Measurements from ENCODE around the gene PPAN. TPM values are rescaled to one million over a fixed set of nuclear protein-coding genes. Genes with fewer than 3 reads are reported as not detected.

PPAN gene
- total RNA-seq, 1 donor: 81.1 TPM

DNA sequence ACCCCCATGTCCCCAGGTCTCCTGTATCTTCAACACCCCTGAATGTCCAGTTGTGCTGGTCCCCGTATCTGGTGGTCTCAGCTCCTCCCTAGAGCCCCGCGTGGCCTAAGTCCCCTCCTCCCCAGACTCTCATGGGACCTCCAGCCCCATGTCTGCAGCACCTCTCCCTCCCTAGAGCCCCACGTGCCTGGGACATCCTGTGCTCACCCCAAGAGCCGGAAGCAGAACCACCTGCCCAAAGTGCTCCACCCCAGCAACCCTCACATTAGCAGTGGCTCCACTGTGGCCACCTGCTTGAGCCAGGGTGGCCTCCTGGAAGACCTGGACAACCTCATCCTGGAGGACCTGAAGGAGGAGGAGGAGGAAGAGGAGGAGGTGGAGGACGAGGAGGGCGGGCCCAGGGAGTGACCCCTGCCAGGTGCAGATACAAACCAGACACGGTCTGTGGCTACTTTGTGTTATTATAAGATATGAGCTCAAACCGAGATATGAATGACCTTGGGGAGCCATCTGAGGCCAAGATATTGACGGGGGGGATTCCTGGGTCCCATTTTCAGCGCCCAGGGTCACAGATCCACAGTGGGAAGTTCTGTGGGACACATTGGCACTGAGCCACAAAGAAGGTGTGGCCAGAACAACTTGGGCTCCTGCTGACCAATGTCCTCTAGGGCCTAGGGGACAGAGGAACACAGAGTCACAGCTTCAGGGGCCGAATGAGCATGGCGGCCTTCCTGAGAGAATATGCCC, 14.1 kb upstream of the PPAN start:
- DNase-seq (ENCODE audit: low read depth in 2 of 3, low spot score in 2 of 3): no peak

DNA sequence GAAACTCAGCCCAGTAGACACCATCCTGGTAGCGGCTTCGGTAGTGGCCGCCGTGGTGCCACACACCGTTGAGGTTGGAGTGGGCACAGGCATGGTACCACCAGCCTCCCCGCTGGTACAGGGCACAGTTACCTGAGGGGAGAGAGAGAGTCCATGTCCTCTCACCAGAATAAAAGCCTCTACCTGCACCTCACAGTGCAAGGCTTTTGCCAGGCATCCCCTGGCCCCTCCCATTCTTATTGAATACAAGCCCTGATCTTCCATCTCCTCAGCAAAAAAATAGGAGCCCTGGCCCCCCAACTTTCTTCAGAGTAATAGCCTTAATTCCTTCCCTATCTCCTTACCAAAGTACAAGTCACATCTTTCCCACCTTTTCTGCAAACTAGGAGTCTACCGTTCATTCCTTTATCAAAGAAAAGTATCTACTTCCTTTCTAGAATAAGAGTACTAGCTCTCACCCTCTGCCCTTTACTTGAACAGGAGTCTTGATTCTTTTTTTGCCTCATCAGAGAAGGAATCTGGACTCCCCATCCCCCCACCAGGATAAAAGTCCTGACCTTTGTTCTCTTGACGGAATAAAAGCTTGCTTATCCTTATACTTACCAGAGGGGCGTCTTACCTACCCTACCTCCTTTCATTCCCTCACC, 13.4 kb upstream of the PPAN start:
- no peak for DNase-seq (ENCODE audit: low read depth in 2 of 3, low spot score in 2 of 3)

DNA sequence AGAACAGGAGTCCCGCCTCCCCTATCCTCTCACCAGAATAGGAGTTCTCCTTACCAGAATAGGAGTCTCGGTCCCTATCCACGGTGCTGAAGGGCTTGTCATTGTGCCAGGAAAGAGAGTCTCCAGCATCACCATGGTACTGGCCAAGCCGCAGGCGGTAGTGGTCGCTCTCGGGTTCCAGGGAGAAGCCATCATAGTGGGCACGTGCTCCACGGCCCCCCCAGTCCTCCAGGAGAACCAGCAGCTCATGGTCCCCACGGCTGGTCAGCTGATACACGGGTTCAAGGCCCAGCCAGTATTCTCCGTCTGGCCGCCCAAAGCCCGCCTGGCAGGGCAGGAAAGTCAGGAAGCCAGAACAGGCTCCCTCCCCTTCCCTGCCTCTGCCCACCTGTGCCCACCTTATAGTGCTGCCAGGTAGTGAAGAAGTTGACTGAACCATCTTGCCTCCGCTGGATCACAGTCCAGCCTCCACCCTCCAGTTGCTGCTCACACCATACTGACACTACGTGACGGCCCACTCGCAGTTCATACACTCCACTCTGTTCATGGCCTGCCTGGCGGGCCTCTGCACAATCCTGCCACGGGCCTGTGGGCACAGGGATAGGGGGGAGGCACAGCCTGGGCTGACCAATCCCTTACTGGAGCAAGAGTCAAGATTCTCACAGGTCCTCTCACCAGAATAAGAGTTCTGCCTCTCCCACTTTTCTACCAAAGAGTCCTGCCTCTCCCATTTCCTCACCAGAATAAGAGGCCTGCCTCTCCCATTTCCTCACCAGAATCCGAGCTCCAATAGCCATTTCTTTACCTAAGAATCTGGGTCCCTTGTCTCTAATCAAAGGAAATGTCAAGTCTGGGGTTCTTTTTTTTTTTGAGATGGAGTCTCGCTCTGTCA, 12.6 kb upstream of the PPAN start:
- DNase-seq (ENCODE audit: low read depth in 2 of 3, low spot score in 2 of 3): no peak

DNA sequence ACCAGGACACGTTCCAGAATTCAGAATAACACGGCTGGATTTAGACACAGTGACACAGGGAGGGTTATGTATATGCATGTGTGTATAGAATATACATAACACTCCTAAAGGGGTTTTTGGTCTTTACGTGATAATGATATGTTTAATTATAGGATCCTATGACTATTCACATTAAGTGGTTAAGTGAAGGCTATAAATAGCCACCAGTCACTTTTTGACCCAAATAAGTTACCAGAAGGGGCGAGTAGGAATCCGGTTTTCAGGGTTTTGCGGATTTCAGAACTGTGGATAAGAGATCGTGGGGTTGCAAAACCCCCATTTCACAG, 10.6 kb upstream of the PPAN start:
- DNase-seq (ENCODE audit: low read depth in 2 of 3, low spot score in 2 of 3): no peak

DNA sequence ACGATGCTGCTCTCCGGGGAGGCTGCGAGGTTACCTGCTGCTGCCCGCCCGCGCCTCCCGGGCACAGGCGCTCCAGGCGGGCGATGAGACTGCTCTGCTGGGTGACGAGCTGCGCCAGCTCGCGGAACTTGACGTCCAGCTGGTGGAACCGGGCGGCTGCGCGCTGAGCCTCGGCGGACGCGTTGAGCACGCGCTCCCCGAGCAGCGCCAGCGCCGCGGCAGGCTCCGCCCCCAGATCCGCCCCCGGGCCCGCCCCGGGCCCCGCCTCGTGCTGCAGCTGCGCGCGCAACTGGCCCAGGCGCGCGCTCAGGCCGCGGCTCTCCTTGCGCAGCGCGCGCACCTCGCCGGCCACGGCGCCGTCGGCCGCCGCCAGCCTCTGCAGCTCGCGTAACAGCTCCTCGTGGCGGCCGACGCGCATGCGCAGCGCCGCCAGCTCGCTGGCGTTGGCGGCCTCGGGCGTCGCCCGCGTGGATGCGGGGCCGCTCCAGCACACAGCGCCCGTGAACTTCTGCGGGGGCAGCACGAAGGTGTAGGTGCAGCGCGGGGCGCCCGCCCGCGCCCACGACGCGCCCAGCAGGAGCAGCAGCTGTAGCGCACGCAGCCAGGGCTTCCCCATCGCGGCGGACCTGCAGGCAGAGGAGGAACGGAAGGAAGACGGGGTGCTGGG, 10.1 kb upstream of the PPAN start:
- peak; percentile 87 to 91 (median 89) for DNase-seq (ENCODE audit: low read depth in 2 of 3, low spot score in 2 of 3)

DNA sequence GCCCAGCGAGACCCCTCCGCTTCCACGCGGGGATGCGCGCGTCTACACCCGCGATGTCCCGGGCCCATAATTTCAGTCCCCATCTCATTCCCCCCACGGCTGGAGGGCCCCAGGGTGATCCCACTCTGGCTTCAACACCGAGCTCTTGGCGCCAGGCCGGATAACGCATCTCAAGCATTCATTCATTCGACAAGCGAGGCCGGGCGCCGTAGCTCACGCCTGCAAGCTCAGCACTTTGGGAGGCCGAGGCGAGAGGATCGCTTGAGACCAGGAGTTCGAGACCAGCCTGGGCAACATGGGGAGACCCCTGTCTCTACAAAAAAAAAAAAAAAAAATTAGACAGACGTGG, 9.6 kb upstream of the PPAN start:
- DNase-seq (ENCODE audit: low read depth in 2 of 3, low spot score in 2 of 3): no peak

DNA sequence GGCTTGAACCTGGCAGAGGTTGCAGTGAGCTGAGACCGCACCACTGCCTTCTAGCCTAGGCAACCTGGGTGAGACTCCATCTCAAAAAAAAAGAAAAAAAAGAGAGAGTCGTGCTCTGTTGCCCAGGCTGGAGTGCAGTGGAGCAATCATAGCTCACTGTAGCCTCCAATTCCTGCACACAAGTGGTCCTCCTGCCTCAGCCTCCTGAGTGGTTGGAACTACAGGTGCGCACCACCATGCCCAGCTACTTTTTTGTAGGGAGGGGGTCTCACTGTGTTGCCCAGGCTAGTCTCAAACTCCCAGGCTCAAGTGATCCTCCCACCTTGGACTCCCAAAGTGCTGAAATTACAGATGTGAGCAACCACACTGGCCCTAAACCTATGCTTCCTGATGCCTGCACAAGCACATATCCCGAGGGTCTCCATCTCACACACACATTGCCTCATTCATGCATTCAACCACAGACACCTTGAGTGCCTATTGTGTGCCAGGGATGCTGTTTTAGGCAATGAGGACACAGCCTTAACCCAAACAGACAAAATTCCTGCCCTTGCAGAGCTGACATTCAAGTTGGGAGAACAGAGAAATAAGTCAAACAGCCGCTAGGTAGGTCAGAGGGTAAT, 5.9 kb upstream of the PPAN start:
- DNase-seq (ENCODE audit: low read depth in 2 of 3, low spot score in 2 of 3): no peak

DNA sequence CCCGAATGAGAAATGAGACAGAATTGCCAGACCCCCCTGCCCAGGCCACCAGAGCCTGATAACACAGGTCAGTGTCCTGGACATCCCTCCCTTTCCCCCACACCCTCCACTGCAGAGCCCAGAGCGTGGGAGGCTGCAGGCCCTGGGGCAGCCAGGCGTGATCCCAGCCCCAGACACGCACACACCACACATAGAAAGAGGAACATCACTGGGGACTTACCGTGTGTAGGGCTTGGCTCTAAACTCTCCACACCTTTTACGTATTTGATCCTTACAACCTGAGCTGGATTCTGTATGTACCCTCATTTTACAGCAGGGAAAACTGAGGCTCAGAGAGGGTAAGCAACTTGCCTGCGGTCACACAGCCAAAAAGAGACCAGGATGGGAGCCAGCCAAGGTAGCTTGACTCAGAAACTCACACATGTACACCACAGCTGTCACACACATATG, 3.4 kb upstream of the PPAN start:
- DNase-seq (ENCODE audit: low read depth in 2 of 3, low spot score in 2 of 3): peak in 1 of 3 donors; percentile 44

DNA sequence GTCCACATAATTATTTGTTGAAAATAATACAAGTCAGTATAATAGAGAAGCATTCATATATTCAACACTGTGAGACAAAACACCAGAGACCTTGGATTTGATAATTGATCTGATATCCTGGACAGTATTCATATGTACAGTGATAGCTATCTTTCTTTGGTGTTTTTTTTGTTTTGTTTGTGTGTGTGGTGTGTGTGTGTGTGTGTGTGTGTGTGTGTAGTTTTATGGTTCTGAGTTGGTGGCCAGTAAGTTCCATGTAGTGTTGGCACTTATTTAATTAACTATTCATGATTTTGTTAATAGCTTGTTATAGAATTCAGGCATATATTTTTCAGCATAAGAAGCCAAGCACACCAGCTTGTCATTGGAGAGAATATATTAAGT, 2.0 kb upstream of the PPAN start:
- DNase-seq (ENCODE audit: low read depth in 2 of 3, low spot score in 2 of 3): no peak

DNA sequence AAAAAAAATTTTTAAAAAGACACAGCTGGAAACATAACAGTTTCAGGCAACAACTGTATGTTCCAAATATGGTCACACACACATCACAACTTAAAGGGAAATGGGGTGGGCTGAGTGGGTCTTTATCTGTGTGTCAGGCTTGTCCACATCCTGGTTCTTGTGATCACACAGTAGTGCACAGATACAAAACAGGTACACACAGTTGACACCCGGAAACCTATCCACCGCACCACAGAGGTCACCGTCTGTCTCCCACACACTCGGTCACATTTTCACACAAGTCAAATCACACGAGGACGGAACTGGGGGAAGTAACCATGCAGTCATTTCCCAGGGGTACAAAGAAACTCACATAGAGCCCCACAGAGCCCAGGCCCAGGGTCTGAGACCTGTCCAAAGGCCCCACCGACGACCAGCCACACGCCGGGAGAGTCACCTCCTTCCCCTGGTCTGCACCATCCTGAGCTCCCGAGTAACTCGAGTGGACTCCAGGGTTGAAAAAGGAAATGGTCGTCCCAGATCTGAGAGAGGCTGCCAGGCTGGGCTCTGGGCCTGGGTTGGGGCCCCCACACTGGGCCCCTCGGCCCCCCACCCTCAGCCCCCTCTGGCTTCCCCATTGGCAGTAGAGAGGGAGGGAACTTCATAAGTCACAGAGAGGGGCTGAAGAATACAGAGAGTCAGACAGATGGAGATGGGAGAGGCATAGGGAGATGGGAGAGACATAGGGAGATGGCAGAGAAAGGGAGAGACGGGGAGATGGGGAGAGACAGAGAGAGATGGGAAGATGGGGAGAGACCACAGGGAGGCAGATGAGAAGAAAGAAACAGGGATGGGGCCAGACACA, 1.3 kb upstream of the PPAN start:
- DNase-seq (ENCODE audit: low read depth in 2 of 3, low spot score in 2 of 3): peak; percentile 59 to 98 (median 93)

DNA sequence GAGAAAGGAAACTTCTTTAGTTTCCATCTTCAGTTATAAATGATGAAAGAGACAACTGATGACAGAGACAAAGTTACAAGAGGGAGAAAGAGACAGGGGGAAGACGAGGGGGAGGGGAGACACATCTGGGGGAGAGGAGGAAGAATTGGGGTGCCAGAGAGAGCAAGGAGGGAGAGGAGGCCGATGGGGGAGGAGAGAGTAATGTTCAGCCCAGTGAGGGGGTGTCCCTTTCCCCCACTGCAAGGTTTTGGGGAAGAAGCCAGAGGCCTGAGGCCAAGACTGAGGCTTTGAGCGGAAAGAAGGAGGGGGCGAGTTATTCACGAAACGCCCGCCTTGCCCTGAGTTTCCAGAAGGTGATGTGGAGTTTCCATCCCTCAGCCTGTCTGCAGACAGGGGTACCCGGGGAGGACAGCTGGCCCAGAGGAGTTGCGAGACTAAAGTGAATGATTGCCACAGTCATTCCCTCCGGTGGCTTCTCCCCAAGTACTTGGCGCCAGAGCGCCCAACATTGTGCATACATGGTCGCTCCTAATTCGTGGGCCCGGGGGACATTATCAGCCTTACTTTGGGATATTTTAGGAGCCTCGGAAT, 558 bp upstream of the PPAN start:
- peak in 2 of 3 donors; percentile 61 to 85 for DNase-seq (ENCODE audit: low read depth in 2 of 3, low spot score in 2 of 3)

DNA sequence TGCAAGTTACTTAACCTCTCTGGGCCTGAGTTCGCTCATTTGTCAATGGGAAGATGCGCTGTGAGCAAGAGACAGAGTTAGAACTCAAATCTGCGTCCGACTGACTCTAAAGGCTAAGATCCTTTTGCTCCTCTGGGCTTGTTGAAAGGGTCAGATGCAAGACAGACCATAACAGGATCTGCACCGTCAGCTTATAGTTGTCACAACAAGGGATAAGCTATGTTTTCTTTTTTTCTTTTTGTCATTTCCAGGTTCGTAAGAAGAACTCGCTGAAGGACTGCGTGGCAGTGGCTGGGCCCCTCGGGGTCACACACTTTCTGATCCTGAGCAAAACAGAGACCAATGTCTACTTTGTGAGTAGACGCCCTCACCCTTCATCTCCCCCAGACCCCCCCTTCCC, 1.1 kb downstream of the PPAN start:
- no peak for DNase-seq (ENCODE audit: low read depth in 2 of 3, low spot score in 2 of 3)

DNA sequence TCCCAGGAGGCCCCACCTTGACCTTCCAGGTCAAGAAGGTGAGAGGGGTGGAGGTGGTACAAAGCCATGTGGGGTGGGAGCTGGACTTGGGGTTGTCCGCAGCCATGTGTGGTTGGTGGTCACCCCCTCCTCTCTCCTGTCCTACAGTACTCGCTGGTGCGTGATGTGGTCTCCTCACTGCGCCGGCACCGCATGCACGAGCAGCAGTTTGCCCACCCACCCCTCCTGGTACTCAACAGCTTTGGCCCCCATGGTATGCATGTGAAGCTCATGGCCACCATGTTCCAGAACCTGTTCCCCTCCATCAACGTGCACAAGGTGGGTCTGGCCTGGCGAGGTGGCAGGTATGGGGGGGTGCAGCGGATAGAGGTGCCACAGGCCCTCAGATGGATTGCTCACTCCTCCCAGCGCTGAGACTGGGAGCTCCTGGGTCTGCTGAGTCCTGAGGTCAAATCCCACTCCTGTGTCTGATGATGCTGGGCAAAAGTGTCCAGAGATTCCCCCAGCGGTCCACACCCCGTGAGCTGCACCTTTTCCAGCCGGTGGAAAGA, 1.7 kb downstream of the PPAN start:
- DNase-seq (ENCODE audit: low read depth in 2 of 3, low spot score in 2 of 3): no peak

DNA sequence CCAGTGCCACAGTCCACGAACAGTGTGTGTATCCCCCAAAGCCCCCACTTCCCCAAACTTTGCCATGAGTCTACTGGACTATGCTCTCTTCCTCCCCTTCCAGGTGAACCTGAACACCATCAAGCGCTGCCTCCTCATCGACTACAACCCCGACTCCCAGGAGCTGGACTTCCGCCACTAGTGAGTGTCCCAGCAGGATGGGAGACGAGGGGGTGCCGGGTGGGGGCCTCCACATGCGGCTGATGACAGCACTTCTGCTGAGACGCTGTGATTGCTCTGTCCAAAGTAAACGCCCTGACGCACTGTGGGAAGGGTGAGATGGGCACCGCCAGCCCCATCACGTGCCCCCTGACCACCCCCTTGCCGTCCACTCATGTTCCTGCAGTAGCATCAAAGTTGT, 3.4 kb downstream of the PPAN start:
- DNase-seq (ENCODE audit: low read depth in 2 of 3, low spot score in 2 of 3): no peak

DNA sequence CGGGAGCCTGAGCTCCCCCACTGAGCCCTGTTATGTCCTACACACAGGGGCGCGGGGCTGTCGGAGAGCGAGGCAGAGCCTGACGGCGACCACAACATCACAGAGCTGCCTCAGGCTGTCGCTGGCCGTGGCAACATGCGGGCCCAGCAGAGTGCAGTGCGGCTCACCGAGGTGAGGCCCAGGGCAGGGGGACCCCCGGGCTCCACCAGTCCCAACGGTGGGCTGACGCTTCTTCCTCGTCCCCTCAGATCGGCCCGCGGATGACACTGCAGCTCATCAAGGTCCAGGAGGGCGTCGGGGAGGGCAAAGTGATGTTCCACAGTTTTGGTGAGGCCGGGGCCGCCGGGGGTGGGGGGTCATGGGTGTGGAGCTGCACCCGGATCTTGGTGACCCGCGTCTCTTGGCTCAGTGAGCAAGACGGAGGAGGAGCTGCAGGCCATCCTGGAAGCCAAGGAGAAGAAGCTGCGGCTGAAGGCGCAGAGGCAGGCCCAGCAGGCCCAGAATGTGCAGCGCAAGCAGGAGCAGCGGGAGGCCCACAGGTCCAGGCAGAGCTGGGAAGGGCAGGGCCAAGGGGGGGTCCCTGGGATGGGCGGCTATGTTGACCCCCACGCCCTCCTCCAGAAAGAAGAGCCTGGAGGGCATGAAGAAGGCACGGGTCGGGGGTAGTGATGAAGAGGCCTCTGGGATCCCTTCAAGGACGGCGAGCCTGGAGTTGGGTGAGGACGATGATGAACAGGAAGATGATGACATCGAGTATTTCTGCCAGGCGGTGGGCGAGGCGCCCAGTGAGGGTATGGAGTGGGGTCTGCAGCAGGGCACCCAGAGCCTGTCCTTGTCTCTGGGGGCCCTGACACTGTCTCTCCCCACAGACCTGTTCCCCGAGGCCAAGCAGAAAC, 4.2 kb downstream of the PPAN start:
- DNase-seq (ENCODE audit: low read depth in 2 of 3, low spot score in 2 of 3): no peak

DNA sequence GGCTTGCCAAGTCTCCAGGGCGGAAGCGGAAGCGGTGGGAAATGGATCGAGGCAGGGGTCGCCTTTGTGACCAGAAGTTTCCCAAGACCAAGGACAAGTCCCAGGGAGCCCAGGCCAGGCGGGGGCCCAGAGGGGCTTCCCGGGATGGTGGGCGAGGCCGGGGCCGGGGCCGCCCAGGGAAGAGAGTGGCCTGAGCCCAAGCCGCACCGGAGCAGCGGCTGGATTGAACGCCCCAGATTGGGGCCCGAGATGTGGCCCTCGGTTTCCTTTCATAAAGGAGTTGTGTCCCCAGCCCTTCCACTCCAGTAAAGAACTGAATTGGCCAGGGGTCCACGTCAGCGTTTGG, 4.8 kb downstream of the PPAN start:
- no peak for DNase-seq (ENCODE audit: low read depth in 2 of 3, low spot score in 2 of 3)

DNA sequence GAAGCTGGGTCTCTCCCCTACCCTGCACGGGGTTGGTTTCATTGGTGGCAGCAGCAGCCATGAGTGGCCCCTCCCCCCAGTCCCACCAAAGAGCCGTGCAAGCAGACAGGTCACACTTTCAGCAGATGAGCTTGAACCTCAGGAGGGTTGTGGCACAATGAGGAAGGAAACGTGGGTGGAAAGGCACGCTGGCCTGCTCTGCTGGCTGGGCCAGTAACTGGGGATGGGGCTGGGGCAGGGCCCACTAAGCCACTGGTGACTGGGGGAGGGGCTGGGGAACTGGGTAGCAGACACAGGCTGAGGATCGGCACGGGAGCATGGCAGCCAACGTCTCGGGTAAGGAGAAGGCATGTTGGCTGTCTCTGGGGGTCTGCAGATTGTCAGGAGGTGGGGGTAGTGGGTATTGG, 5.2 kb downstream of the PPAN start, which contains the start of gene P2RY11:
TSS of gene P2RY11 (plus strand) at position 289 of the 407 bp plus-strand sequence. CDS start at position 318, 29 bp downstream.
- DNase-seq (ENCODE audit: low read depth in 2 of 3, low spot score in 2 of 3): peak in 2 of 3 donors; percentile 47 to 69
